ENCODE measurements around the gene TM7SF3.

DNA sequence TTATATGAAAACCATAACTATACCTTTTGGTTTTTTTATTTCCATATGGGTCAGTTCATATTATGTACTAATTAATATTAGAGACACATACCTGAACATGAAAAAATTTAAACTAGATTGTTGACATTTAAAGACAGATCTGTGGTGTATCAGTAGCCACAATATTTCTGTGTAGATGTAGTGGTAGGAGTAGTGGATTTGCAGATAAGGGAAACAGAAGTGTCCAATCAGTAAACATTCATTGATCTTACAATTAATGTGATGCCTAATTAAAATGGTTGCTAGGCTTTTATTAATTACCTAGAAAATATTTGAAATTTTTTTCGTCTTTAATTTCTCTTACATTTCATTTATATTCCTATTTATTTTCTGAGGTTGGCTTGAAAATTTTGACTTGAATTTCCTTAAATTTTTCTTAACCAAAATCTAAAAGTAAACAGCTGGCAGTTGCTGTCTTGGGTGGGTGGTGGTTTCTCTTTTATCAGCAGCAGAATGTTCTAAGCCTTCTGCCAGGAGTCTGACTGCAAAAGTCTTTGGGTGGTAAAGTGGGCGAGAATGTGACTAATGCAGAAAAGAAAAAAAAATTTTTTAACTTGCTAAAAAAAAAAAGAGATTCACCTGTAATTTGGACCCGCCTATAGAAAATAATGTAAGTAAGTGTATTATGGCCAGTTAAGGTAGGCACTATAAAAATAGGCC is 73.5 kb downstream of the TM7SF3 start:
- TF ChIP-seq POLR2AphosphoS5 (IDR thresholded peaks at IDR 0.05; ENCODE audit: borderline replicate concordance, low read depth, low read length) (no peak), EZH2 (IDR thresholded peaks at IDR 0.05) (no peak), FOXP2 (optimal IDR thresholded peaks at IDR 0.05; ENCODE audit: control extremely low read depth, extremely low read length, insufficient read depth) (no peak)

All from SK-N-MC (cell line).